22Rv1 (cell line): ENCODE measurements around the gene KIF14.
A peak's percentile ranks its signal among the peaks of the same experiment; 100 is the strongest.

Source experiments
- H3K27ac ChIP-seq: fragments of 450-650 bp; 2 replicates; pipeline ENCODE4 v1.5.1; 2017
- CTCF ChIP-seq: fragments of 450-650 bp; IDR thresholded peaks from 2 replicates; pipeline ENCODE4 v1.5.1; 2017; ENCODE audit warnings: mild to moderate bottlenecking
- ZFX ChIP-seq: fragments of 450-650 bp; IDR thresholded peaks from 2 replicates; pipeline ENCODE4 v1.6.1; 2017; ENCODE audit warnings: antibody characterized with exemption, borderline replicate concordance

The KIF14 gene, protein sequence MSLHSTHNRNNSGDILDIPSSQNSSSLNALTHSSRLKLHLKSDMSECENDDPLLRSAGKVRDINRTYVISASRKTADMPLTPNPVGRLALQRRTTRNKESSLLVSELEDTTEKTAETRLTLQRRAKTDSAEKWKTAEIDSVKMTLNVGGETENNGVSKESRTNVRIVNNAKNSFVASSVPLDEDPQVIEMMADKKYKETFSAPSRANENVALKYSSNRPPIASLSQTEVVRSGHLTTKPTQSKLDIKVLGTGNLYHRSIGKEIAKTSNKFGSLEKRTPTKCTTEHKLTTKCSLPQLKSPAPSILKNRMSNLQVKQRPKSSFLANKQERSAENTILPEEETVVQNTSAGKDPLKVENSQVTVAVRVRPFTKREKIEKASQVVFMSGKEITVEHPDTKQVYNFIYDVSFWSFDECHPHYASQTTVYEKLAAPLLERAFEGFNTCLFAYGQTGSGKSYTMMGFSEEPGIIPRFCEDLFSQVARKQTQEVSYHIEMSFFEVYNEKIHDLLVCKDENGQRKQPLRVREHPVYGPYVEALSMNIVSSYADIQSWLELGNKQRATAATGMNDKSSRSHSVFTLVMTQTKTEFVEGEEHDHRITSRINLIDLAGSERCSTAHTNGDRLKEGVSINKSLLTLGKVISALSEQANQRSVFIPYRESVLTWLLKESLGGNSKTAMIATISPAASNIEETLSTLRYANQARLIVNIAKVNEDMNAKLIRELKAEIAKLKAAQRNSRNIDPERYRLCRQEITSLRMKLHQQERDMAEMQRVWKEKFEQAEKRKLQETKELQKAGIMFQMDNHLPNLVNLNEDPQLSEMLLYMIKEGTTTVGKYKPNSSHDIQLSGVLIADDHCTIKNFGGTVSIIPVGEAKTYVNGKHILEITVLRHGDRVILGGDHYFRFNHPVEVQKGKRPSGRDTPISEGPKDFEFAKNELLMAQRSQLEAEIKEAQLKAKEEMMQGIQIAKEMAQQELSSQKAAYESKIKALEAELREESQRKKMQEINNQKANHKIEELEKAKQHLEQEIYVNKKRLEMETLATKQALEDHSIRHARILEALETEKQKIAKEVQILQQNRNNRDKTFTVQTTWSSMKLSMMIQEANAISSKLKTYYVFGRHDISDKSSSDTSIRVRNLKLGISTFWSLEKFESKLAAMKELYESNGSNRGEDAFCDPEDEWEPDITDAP (N-terminal part only)

GRCh38 chr1:200620273-200621131, at the start of gene KIF14:
Gene KIF14 (minus strand): TSS chr1:200620751. CDS start chr1:200618723, 2,028 bp downstream.
- TF ChIP-seq CTCF (no peak), ZFX (no peak)
- peak within 1 kb of the TSS; percentile 65 for H3K27ac ChIP-seq

- TF ChIP-seq CTCF (no peak), ZFX (peak; percentile 95)
- peak within 1 kb of the TSS; percentile 96 for H3K27ac ChIP-seq
Measured at GRCh38 chr1:200669314-200670241, 49.0 kb upstream of the KIF14 start, which contains the start of gene DDX59. Gene DDX59 (minus strand): TSS chr1:200669907. CDS start chr1:200666740, 3,167 bp downstream.

DNA sequence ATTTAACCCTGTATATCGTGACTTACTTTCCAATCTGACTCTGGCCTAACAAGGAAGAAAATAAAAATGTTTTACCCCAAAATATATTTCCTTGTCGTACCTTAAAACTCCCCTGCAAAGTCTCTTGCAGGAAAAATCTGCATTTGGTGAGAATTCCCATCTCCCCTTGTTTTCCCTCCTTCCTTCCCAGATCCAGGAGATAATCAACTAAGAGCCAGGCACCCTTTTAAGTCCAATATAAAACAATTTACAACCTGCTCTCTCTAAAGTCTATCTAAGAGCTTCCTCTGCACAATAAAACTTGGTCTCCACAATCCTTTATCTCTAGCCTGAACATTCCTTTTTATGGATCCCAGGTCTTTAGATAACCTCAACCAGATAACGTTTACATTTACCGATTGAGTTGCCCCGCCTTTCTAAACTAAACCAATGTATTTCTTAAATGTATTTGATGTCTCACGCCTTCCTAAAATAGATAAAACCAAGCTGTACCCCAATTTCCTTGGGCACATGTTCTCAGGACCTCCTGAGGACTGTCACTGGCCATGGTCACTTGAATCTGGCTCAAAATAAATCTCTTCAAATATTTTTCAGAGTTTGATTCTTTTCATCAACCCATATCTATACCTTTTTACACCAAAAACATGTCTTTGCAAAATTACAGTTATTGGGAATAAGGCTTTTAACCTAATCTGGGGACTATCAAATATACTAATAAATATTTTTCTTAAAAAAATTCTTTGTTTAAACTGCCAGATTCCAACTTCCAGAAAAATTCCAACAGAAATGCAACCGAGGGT, 48.2 kb upstream of the KIF14 start:
- peak overlapping the region; percentile 96 for H3K27ac ChIP-seq
- TF ChIP-seq ZFX, result no peak

DNA sequence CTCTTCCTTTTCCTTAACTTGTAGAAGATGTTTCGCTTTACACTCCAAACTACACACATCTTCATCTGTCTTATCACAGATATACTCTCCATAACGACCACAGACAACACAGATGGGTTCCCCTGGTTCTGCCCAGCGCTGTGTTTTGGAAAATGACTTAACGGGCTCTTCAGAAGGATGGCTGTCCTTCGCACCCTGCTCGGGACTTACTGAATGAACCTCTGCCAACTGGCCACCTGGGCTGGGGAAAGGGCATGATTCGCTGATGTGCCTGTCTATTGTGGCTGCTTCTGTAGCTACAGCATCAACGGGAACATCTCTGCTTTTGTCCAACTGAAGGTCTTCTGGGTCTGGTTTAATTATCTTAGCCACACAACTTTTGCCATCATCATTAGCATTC, 45.8 kb upstream of the KIF14 start:
- no peak for TF ChIP-seq ZFX
- no peak for TF ChIP-seq CTCF

DNA sequence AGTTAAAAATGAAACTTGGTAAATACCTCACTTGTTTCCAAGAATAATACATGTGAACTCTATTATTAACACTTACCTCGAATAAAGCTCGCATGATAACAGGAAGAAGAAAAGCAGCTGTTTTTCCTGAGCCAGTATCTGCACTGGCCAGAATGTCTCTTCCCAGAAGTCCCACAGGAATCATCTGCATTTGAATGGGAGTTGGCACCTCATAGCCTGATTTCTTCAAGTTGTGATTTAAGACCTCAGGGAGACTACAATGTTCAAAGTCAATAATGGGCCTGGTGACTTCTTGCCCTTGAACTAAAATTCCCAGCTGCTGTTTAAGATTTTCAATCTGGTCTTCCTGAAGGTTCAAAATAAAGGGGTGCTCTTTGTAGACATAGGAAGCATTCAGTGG, 45.3 kb upstream of the KIF14 start:
- no peak overlapping the region for H3K27ac ChIP-seq
- no peak for TF ChIP-seq CTCF
- TF ChIP-seq ZFX, result no peak

More for the DNA sequence above, 45.8 kb upstream of the KIF14 start:
- no peak overlapping the region for H3K27ac ChIP-seq

DNA sequence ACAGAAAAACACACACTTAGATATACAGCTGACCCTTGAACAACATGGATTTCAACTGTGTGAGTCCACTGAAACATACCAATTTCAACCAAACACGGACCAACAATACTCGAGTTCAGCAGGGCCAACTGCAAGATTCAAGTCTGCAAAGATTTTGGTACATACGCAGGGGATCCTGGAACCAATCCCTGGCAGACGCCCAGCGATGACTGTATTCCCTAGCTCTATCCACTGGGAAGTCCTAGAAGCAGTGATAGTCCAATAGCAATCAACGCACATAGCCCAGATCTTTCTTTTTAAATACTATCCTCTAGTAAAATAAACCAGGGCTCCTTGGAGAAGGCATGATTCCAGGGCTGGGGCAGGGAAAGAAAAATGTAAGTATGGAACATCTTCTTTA, 40.2 kb upstream of the KIF14 start:
- TF ChIP-seq CTCF (no peak), ZFX (no peak)

More for the DNA sequence above, 40.2 kb upstream of the KIF14 start:
- H3K27ac ChIP-seq, result no peak overlapping the region
